Effector CD8-positive, alpha-beta T cell (primary cell): Measurements from ENCODE around the gene NIPAL3.
A peak's percentile ranks its signal among the peaks of the same experiment; 100 is the strongest.

Experiments
- DNase-seq: peaks from one replicate; lab custom pipeline; 2025; lab: John Stamatoyannopoulos, UW

Gene NIPAL3

DNA sequence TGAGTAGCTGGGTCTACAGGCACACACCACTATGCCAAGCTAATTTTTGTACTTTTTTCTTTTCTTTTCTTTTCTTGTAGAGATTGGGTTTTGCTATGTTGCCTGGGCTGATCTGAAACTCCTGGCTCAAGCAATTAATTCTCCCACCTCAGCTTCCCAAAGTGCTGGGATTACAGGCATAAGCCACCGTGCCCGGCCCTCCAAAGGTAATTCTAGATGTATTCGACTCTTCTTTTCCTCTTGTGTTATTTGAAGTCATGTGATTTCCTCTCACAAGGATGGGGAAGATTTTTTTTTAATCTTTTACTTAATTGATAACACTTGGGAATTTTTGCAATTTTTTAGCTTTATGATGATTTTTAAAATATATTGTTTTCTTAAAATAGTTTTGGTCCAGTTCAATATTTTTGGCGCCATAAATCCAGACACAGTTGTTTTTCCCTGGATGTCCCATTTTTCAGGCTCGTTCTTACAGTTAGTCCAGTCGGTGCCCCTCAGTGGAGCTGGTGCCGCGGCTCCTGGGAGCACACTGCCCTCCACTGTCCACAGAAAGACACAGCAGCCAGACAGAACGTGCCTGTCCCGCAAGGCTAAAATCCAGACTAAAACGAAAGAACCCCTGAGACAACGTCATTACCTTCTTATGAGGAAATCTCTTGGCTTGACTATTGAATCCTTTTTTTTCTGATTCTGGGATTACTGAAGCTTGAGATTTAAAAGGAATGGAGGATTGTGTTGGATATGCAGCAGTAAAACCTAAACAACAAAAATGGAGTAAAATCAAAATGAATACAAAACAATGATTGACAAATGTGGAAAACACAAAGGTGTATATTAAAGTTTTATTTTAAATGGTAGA, 24.4 kb upstream of the NIPAL3 start:
- peak; percentile 46 for DNase-seq

GRCh38 chr1:24391882-24392603, 23.6 kb upstream of the NIPAL3 start:
- peak; percentile 13 for DNase-seq

DNA sequence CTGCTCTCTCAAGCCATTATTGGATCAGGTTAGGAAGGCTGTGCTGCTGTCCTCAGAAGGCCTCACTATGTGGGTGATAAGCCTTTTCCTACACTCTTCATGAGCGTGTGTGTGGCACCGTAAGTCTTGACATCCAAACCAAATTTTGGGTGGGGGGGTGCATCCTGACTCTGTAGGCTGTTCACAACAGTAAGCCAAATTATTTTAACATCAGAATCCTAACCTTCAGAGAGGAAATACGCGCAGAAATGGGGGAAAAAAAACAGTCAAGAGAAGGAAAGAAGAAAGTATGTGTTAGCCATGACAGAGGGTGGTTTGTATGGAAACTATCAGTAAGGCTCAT, 23.0 kb upstream of the NIPAL3 start:
- no peak for DNase-seq

DNA sequence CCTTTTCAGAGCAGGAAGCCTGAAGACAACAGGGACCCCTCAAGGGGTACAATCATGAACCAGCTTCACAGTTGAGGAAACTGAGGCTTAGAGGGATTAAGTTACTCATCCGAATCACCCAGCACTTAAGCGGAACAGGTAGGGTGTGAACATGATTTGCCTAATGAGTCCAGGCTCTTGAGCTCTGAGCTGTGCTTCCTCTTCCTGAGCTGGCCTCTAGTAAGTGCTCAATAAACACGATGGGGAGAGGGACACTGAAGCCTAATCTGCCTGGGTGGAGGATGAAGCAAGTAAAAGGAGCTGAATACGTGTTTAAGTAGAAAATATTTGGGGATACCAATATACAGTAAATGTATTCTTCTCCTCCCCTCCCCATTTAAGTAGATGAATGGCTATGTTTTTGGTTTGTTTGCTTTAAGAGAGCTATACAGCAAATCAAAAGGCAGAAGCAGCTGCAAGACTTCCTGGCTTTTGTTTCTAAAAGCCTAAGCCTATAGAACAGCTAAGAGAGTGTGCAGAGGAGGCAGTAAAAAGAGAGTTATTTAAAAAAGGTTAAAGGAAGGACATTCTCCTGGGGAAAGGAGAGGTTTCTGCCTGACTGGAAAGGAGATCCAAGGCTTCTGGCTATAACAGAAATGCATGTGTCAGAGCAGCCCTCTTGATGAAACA, 22.5 kb upstream of the NIPAL3 start:
- no peak for DNase-seq

GRCh38 chr1:24393892-24394291, 21.7 kb upstream of the NIPAL3 start:
- DNase-seq, result no peak

GRCh38 chr1:24400065-24400464, 15.5 kb upstream of the NIPAL3 start:
- DNase-seq, result no peak

DNA sequence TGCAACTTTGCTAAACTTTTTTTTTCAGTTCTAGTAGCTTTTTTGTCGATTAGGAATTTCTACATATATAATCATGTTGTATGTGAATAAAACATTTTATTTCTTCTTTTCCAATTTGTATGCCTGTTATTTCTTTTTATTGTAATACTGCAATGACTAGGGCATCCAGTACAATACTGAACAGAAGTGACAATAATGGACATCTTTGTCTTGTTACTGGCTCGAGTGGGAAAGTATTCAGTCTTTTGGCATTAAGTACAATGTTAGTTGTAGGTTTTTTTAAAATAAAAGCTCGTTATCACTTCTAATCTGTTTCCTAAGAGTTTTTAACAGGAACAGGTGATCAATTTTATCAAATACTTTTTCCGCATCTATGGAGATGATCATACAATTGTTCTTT, 11.8 kb upstream of the NIPAL3 start:
- no peak for DNase-seq

DNA sequence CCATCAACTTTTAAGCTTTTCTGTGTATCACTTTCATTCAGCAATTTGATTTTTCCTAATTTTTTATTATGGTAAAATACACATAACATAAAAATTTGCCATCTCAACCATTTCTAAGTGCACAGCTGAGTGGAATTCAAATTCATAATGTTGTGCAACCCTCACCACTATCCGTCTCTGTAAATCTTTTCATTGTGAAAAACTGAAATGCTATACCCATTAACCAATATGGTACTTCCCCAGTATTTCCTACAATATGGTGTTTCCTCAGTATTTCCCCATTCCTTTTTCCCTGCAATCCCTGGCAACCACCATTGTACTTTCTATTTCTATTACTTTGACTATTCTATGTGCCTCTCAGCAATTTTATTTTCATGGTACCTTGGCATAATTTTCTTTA, 8.8 kb upstream of the NIPAL3 start:
- no peak for DNase-seq

- no peak for DNase-seq
Measured at GRCh38 chr1:24409535-24409934, 6.1 kb upstream of the NIPAL3 start.

GRCh38 chr1:24410750-24411149, 4.9 kb upstream of the NIPAL3 start:
- no peak for DNase-seq

DNA sequence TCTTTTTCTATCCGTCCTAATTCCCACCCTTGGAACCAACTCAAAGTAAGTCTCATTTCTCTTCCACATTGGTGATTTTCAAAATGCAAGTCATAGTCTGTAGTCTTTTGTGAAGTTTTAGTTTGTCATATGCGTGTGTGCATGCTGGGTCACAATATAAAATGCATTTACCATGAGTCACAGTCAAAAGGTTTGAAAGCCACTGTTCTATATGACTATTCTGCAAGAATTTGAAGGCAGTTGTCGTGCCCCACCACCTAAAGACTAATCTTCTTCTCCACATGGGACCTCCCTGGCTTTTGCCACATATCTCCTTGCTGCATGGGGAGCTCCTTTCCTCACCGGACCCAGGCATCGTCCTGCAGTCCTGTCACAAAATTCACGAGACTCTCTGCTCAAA, 3.6 kb upstream of the NIPAL3 start:
- no peak for DNase-seq

- no peak for DNase-seq
Measured at GRCh38 chr1:24412408-24412807, 3.2 kb upstream of the NIPAL3 start.

GRCh38 chr1:24413350-24414163, 2.0 kb upstream of the NIPAL3 start, which contains the start of gene STPG1:
STPG1 (minus strand) TSS chr1:24413782; CDS start chr1:24401388, 12,394 bp downstream.
- peak; percentile 61 for DNase-seq

DNA sequence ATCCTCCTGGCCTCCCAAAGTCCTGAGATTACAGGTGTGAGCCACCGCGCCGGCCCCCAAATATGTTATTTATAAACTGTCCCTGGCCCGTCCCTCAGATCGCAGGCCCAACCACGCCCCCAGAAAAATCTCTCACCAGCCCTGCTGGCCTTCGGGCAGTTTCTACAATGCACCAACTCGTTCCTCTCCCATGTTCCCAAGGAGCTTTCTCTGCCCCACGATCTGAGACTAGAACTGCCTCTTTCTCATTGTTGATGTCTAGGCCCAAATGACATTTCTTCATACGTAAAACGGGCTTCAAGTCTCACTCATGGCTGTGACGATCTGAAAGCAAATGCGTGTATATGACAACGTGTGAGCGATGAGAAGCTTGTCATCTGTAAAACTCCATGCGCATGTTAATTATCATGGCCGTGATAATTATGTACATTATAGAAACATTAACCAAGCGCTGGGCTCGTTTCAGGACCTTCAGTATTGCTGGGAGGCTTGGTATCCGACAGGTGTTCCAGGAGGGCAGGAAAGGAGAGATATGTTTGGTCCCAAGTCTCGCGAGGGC, 748 bp upstream of the NIPAL3 start:
- DNase-seq, result no peak

DNA sequence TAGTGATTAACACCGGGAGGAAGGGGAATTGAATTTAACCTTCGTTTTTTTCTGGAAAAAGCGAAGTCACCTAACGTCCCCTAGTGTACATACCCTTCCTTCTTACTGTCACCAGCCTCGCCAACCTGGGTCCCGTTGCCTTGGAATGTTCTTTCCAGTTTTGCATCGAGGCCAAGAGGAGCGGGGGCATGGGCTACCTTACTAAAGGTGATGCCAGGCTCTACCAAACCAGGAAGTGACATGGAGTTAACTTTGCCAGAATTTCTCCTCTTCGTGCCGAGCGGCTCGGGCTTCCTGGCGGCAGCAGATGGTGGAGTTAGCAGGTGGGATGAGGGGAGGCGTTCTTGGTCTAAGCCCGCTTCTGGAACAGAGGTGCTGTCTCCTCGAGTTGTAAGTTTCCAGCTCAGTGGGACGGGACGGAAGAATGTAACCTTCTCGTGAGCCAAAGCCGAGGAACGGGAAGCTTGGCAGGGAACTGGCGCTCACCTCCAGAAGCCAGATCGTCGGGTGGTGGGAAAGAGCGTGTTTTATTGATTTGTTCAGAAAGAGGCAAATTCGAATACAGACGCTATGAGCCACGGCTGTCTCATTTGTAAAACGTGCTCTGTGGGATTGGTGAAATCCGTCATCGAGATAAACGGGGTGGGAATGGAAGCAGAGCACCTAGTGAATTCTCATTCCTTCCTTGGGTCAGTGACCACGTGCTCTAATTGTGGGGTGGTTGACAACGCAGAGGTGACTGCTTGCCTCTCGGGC, 486 bp downstream of the NIPAL3 start:
- DNase-seq, result no peak

DNA sequence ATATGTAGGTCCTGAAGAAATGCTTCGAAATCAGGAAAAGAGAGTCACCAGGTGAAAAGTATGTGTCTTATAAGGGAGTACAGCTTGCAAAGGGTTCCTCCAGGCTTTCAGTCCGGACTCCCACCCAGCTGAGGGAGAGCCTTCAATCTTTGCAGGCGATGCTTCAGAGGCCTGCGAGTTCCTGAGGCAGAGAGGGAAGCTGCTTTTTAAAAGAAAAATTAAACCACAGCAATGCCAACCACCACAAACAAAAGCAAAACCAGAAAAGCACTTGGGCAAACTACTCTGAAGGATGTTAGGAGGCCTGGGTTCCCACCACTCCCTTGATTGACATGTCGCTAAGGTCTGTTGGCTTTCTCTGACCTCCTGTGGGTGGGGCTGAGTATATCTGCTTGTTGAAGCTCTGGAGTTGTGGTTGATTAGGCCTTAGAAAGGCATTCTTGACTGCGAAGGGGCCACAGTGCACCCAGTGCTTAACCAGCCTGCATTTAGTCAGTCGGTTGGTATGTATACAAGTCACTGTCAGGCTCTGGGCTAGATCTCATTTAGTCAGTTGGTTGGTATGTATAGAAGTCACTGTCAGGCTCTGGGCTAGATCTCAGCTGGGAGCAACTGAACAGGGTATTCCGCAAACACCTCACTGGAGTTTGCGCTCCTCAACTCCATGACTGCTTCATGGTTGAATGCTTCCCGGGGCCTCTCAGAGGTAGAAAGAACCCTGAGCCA, 1.2 kb downstream of the NIPAL3 start:
- DNase-seq, result no peak

- no peak for DNase-seq
Measured at GRCh38 chr1:24417681-24418080, 2.1 kb downstream of the NIPAL3 start.

DNA sequence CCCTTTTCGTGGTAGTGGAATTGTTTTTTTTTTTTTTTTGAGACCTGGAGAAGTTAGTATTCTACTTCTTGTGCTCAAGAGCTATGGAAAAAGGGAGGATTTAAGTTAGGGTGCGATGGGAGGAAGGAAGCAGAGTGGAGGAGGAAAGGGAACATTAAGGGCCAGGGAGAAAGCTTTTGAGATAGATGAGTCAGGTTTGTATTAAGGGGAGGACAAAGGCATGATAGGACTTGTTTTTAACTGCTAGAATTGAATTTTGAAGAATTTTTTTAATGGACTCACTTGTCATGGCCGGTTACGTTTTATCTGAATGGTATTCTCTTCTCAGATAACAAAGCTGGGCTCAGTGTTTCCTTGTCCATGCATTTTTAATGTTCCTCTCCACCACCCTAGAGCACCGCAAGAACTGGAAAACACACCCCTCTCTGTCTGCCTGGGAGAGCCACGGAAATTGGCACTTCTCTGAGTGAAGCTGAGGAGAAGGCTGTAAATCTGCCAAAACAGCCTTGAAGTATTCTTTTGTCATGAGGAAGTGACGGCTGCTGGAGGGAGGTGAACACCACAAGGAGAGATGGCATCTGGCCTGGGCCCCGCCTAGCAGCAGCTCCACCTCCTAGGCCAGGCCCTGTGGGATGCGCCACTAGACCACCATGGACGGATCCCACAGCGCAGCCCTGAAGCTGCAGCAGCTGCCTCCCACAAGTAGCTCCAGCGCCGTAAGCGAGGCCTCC, 3.5 kb downstream of the NIPAL3 start:
- DNase-seq, result no peak

DNA sequence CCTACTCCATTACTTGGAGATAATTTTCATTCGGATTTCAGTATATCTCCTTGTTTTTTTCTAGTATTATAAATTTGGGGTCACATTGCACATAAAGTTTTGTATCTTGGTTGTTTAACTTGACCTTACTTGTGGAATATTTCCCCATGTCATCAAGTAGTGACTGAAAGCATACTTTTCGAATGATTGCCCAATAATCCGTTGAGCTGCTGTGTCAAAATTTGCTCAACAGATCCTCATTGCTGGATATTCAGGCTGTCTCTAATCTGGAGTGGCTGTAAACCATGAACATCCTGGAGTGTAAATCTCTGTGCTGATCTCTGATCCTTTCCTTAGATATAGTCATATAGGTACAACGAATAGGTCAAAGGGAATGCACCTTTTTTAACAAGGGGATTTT, 4.9 kb downstream of the NIPAL3 start:
- DNase-seq, result no peak
